ENCODE data around the gene PARP14.
"Not testable (repeated sequence)": the region's sequence is repeated elsewhere in the genome, so short reads cannot be mapped to it uniquely, and the experiment has no call there.

PARP14 gene

DNA sequence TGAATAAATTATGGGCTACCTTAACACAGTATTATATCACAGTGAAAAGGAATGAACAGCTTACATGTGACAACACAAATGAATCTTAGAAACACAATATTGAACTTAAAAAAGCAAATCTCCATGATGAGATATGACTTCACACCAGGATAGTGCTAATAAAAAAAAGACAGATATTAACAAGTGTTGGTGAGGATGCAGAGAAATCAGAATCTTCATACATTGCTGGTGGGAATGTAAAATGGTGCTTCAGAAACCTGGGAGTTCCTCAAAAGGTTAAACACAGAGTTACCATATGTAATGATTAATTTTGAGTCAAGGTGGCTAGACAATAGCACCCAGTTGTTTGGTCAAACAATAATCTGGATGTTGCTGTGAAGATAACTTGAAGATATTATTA lies 61.6 kb downstream of the PARP14 start:
- no peak for DNase-seq (ENCODE audit: low spot score)
- TF ChIP-seq, protein P1, sequence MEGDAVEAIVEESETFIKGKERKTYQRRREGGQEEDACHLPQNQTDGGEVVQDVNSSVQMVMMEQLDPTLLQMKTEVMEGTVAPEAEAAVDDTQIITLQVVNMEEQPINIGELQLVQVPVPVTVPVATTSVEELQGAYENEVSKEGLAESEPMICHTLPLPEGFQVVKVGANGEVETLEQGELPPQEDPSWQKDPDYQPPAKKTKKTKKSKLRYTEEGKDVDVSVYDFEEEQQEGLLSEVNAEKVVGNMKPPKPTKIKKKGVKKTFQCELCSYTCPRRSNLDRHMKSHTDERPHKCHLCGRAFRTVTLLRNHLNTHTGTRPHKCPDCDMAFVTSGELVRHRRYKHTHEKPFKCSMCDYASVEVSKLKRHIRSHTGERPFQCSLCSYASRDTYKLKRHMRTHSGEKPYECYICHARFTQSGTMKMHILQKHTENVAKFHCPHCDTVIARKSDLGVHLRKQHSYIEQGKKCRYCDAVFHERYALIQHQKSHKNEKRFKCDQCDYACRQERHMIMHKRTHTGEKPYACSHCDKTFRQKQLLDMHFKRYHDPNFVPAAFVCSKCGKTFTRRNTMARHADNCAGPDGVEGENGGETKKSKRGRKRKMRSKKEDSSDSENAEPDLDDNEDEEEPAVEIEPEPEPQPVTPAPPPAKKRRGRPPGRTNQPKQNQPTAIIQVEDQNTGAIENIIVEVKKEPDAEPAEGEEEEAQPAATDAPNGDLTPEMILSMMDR (IDR thresholded peaks at IDR 0.05): no peak
- H3K27ac ChIP-seq: no peak overlapping the region
- H3K4me3 ChIP-seq: no peak overlapping the region

DNA sequence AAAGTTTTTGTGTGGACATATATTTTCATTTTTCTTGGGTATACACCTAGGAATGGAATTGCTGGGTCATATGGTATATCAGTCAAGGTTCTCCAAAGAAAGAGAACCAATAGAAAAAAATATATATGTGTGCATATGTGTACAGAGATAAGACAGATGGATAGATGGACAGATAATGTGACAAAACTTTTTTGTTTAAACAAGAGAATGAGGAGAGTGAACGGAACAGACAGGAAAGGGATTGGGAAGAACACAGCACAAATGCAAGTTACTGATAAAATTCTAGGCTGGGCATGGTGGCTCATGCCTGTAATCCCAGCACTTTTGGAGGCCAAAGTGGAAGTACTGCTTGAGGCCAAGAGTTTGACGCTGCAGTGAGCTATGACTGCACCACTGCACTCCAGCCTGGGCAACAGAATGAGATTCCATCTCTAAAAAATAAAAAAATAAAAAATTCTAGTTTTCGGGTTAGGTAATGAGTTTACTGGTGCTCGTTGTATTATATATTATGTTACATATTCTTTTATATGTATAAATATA lies 63.0 kb downstream of the PARP14 start:
- no peak overlapping the region for H3K4me3 ChIP-seq
- TF ChIP-seq, protein P1 (IDR thresholded peaks at IDR 0.05): no peak
- no peak for DNase-seq (ENCODE audit: low spot score)
- H3K27ac ChIP-seq: no peak overlapping the region

DNA sequence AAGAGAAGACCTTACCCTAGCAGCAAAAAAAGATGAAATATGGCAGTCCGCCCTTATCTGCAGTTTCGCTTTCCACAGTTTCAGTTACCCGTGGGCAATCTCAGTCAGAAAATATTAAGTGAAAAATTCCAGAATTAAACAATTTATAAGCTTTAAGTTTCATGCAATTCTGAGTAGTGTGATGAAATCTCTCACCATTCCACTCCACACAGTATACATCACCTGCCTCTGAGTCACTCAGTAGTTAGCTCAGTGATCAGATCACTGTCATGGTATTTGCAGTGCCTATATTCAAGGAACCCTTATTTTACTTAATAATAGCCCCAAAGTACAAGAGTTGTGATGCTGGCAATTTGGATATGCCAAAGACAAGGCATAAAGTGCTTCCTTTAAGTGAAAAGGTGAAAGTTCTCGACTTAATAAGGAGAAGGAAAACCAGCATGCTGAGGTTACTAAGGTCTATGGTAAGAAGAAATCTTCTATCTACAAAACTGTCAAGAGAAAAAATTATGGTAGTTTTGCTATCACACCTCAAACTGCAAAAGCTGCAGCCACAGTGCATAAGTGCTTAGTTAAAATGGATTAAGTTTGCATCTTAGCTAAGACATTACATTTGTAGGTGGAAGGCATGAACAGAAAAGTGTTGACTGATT lies 64.9 kb downstream of the PARP14 start:
- no peak overlapping the region for H3K27ac ChIP-seq
- TF ChIP-seq, protein P1 (IDR thresholded peaks at IDR 0.05): no peak
- no peak overlapping the region for H3K4me3 ChIP-seq
- DNase-seq (ENCODE audit: low spot score): no peak

DNA sequence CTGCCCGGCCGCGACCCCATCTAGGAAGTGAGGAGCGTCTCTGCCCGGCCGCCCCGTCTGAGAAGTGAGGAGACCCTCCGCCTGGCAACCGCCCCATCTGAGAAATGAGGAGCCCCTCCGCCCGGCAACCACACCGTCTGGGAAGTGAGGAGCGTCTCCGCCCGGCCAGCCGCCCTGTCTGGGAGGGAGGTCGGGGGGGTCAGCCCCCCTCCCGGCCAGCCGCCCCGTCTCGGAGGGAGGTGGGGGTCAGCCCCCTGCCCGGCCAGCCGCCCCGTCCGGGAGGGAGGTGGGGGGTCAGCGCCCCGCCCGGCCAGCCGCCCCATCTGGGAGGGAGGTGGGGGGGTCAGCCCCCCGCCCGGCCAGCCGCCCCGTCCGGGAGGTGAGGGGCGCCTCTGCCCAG lies 66.7 kb downstream of the PARP14 start:
- not testable (repeated sequence) for H3K4me3 ChIP-seq; H3K27ac ChIP-seq; DNase-seq (ENCODE audit: low spot score)

DNA sequence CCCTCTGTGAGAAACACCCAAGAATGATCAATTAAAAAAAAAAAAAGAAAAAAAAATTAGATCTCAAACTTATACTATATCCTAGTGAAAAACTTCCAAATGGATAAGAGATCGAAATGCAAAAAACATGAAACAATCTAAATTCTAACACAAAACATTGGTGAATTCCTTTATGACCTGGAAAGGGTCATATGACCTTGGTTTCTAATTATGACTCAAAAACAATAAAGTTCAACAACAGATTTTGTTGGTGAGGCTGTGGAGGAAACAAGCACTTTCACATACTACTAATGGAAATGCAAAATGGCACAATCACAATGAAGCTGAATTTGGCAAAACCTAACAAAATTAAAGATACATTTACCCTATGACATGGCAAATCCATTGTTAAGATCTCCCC lies 67.7 kb downstream of the PARP14 start:
- DNase-seq (ENCODE audit: low spot score): no peak

DNA sequence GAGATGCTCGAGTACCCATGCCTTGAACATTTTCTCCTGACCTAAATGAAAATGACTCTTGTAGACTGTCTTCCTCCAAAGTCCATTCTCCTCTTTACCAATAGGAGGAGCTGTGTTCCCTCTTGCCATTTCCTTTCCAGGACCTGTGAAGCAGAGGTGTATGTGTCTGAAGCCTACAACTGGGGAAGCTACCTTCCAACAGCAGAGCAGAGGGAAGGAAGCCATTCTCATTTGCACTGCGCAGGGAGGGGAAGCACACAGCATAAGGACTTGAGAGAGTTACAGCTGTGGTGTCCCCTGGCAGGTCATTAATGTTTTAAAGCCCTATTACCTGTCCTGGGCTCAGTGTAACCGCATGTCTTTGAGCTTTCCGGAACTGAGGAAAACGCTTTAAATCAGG lies 74.3 kb downstream of the PARP14 start:
- no peak overlapping the region for H3K27ac ChIP-seq
- DNase-seq (ENCODE audit: low spot score): no peak
- no peak overlapping the region for H3K4me3 ChIP-seq
- TF ChIP-seq, protein P1 (IDR thresholded peaks at IDR 0.05): peak; percentile 55

More for the DNA sequence above, 67.7 kb downstream of the PARP14 start:
- H3K27ac ChIP-seq: no peak overlapping the region
- H3K4me3 ChIP-seq: no peak overlapping the region
- TF ChIP-seq, protein P1 (IDR thresholded peaks at IDR 0.05): no peak

DNA sequence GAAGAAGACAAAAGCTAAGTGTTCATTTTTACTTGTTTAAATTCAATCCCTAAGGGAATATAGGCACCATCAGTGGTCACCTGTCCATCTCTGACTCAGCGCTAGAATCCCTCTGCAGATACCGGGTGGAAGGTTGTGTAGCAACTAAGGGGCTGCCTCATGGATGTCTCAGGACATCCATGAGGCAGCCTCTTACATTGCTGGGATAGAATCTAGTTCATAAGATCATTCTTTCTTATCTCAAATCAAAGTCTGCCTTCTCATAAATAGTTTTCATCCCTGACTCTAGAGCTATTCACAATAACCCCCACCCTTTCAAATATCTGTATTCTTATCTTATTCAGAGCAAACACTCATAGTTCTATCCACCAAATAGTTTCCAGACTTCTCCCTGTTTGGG lies 74.9 kb downstream of the PARP14 start:
- H3K27ac ChIP-seq: no peak overlapping the region
- TF ChIP-seq, protein P1 (IDR thresholded peaks at IDR 0.05): no peak
- no peak for DNase-seq (ENCODE audit: low spot score)
- no peak overlapping the region for H3K4me3 ChIP-seq
